Hematopoietic multipotent progenitor cell treated with erythropoietin and hydrocortisone succinate and interleukin-3 and kit ligand, for 4 days (in vitro differentiated cells): ENCODE data around the gene KCND2.
A peak's percentile ranks its signal among the peaks of the same experiment; 100 is the strongest.

Experiments used
- DNase-seq: peaks from one replicate; pipeline ENCODE4 v3.0.0-alpha.2; 2015

KCND2 gene

GRCh38 chr7:120714945-120715344 is 442.0 kb downstream of the KCND2 start:
- no peak for DNase-seq

DNA sequence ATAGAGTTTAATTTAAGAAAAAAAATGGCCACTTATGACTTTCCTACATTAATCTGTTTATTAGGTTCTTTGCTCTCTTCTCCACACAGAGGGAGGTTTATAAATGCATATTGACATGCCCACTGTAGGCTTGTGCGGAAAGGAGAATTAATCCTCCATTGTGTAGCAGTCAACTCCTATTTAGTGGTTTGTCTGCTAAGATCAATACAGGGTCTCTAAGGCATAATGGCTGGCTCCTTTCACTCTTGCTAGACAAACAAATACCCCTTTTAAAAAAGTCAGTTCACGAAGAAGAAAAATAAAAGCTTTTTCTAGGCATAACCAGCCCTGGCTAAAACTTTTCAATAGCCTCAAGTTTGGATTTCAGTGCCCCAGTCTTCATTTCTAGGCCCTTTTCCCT is 443.3 kb downstream of the KCND2 start:
- DNase-seq = no peak

DNA sequence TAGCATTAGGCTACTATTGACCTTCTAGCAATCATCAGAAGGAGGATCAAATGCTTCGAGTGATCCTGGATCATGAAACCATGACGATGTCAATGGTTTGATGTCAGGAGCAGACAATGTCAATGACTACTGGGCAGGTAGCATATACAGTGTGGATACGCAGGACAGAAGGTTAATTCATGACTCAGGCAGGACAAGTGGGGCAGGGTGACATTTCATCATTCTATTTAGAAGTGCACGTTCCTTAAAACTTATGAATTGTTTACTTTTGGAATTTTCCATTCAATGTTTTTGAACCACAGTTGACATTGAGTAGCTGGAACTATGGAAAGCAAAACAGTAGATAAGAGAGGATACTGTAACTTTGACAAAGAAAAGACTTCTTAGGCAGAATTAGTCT is 444.2 kb downstream of the KCND2 start:
- DNase-seq = no peak

DNA sequence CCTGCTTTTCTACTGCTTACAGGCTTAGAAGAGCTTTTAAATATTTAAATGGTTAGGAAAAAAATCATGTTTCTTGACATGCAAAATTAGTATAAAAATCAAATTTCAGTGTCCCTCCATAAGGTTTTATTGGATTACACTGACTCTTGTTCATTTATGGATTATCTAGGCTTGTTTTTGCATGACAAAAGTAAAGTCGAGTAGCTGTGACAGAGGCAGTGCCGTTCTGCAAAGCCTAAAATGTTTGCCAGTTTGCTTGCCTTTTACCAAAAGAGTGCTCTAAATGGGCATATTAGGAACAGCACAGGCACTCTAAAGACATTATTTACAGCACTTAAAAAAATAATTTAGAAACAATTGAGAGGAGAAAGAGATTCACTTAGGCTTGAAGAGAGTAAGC is 445.4 kb downstream of the KCND2 start:
- DNase-seq = no peak

DNA sequence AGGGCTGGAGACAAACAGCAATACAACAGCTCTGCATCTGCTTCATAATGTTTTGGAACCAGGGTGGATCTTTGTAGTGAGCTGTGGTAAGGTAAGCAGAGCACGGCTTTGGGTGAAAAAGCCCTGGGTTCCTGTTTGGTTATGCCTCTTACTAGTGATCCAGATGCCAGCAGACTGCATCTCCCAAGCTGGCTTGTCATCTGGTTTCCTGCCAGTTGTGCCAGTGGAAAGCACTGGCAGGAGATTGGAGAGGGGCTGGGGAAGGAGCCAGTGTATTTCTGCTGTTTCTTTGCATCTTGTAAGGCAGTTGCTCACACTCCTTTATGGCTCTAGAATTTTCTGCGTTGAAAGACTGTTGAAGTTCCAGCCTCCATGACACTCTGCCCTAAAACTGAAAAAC is 447.3 kb downstream of the KCND2 start:
- DNase-seq = no peak

DNA sequence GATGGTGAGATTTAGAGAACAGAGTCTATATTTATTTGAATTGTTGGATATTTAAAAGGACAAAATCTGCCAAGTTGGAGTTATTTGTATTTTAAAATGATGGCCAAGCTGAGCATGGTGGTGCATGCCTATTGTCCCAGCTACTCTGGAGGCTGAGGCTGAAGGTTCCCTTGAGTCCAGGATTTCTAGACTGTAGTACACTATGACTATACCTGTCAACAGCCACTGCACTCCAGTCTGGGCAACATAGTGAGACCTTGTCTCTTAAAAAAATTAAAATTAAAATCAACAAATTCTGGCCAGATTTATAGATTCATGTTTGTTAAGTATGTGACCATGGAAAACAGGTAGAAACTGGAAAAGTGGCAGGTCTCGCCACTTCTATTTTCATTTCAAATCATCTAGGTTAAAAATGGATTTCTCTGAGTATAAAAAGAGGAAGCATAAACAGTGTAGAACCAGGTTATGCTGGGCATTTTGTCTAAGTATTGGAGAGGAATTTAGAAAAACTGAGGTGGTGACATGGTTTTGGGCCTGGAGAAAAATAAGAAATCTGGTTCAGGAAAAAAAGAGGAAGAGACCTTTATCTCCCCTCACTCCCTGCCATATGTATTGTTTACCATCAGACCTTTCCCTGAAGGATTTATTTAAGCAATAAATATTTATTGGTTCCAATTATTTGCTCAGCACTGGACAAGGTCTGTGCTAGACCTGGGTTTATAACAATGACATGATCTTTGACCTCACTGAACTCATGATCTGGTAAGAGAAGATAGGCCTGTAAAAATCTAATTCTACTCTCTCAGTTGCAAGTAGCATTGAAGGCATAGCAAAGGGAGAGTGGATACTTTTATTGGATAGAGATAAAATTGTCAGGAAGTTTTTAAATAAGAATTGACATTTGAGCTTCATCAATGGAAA is 450.8 kb downstream of the KCND2 start:
- no peak for DNase-seq

GRCh38 chr7:120724448-120724847 is 451.5 kb downstream of the KCND2 start:
- DNase-seq = no peak

GRCh38 chr7:120724955-120725354 is 452.0 kb downstream of the KCND2 start:
- no peak for DNase-seq

GRCh38 chr7:120725376-120726039 is 452.5 kb downstream of the KCND2 start:
- DNase-seq = peak; percentile 76

- DNase-seq = no peak
Measured at GRCh38 chr7:120729245-120729644, 456.3 kb downstream of the KCND2 start.

DNA sequence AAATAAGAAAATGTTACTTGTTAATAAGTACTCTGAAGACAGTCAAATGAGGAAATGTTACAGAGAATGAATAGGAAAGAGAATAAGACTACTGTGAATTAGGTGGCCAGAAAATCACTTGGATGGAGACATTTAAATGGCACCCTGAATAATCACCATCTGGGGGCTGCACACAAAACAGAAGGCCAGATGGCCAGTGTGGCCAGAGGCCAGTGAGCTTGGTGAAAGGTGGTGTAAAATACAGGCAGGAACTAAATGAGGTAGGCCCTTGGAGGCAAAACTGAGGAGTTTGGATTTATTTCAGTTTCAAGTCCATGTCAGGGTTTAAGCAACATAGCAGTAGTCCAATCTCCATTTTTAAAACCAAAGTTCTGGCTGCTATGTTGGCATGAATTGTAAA is 458.3 kb downstream of the KCND2 start:
- DNase-seq = no peak

- DNase-seq = no peak
Measured at GRCh38 chr7:120732256-120732655, 459.3 kb downstream of the KCND2 start.

- DNase-seq = no peak
Measured at GRCh38 chr7:120733143-120733542, 460.2 kb downstream of the KCND2 start.

DNA sequence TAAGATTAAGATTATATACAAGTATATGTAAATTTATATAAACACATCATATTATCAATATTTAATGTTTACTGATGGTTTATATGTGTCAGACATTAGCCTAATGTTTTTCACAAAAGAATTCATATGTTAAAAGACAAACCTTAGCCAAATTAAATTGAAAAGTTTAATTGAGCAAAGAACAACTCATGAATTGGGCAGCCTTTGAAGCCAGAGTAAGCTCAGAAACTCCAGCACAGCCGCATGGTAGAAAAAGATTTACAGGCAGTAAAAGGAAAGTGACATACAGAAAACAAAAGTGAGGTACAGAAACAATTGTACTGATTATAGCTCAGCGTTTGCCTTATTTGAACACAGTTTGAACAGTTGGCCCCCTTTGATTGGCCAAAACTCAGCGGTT is 460.9 kb downstream of the KCND2 start:
- no peak for DNase-seq

- peak; percentile 24 for DNase-seq
Measured at GRCh38 chr7:120735791-120736190, 462.8 kb downstream of the KCND2 start.

DNA sequence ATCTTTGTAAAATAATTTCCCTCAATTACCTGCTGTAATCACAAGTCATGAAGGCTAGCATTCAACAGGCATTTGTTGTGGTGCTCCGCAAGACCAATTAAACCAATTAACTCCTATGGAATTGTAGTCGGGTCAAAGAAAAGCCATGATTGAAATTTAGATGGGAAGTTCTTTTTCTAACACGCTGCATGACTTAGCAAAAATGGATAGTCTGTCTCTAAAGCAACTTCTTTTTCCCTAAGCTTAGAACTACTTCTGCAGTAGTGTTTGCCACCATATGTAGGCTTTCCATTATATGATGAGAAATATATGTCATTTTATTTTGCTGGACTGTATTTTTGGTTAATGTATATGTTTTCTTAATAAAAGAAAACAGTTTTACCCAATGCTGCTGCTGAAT is 465.8 kb downstream of the KCND2 start:
- DNase-seq = peak; percentile 11

DNA sequence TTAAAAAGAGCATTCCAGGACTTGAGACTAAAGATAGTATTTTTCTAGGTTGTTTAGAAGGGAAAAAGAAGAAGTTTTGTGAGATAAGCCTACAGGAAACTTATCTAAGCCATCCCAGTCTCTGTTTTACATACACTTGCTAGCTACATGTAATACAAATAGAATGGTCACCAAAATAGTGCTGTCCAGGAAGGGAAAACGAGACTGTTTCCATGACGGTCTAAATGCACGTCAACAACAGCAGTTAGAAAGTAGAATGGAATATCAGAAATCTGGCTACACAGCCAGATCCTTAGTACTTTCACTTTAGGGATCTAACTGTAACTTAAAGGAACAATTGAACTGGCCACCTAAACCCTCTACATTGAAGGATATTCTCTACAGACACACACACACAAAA is 467.4 kb downstream of the KCND2 start:
- DNase-seq = peak; percentile 51

- no peak for DNase-seq
Measured at GRCh38 chr7:120741371-120742042, 468.5 kb downstream of the KCND2 start.

DNA sequence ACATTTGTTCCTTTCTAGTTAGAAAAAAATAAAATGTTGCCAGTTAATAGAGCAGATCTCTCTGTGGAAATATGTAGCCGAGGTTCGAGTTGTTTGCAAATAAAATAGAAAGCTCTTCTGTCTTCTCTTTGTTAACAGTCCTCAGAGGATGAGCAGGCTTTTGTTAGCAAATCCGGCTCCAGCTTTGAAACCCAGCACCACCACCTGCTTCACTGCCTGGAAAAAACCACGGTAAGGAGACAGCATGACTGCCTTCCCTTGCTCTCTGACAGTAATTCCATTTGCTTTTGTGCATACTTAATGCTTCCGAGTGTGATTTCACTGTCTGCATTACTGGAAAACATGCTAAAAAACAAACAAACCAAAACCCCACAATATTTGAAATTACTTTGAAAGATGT is 469.4 kb downstream of the KCND2 start:
- DNase-seq = no peak

DNA sequence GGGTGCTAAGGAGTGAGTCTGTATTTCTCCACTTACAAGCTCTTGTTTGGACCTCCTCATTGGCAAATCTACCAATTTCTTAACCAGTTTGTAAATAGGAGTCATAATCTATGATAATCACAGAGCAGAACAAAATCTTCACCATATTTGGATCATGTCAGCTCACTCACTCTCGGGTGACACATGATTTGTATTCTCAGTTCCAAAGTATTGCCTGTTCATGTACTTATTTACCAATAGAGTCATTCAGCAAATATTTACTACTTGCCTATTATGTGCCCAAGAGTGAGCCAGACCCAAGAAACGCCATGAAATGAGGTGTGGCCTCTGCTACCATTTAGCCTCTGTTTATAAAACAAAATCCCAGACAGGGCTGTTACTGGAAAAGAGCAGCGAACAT is 470.2 kb downstream of the KCND2 start:
- no peak for DNase-seq

GRCh38 chr7:120760050-120760449 is 487.1 kb downstream of the KCND2 start:
- no peak for DNase-seq

- DNase-seq = no peak
Measured at GRCh38 chr7:120760851-120761250, 487.9 kb downstream of the KCND2 start.

DNA sequence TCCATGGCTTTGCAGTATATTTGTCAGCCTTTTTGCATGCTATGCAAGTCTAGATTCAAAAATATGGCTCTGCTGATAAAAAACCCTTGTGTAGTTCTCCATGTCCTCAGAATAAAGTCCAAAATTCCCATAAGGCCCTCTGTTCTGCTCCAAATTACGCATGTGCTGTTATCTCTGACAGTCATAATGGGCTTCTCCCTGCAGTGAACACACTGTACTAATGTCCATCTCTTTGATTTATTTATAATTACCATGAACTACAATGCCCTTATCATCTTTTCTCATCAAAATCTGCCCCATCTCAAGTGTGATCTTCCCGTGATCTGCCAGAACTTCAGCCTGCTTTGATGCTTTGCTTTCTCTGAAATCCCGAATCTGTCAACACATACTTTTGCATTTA is 497.2 kb downstream of the KCND2 start:
- no peak for DNase-seq

GRCh38 chr7:120774481-120774880 is 501.5 kb downstream of the KCND2 start:
- no peak for DNase-seq
